ENCODE measurements around the gene TTLL11. TPM values are rescaled to one million over a fixed set of nuclear protein-coding genes. Genes with fewer than 3 reads are reported as not detected.

TTLL11 gene
- total RNA-seq: 1 to 10 TPM; 3.0 to 9.9 (median 7.4) TPM

- H3K4me1 ChIP-seq: peaks cover 0 to 33% (median 14%) of the 10 kb centered on the region in 4 donors
- TF ChIP-seq CTCF (IDR thresholded peaks at IDR 0.05) (no peak), POLR2A (IDR thresholded peaks at IDR 0.05) (peak in 1 of 2 donors; percentile 45)
- peak within 1 kb of the TSS; percentile 46 to 83 (median 74) for H3K27ac ChIP-seq
- no peaks in the 10 kb centered on the region for H3K27me3 ChIP-seq
- no peaks in the 10 kb centered on the region for H3K9me3 ChIP-seq
- no peaks in the 10 kb centered on the region for H3K36me3 ChIP-seq
- H3K4me3 ChIP-seq: peak within 1 kb of the TSS; percentile 88 to 97 (median 94)
- peak; percentile 98 to 99 (median 98) for DNase-seq
These were observed at the start of gene TTLL11 for GRCh38 chr9:122092611-122093506. TTLL11 (minus strand) TSS chr9:122093308; CDS start chr9:122093148, 160 bp downstream.

GRCh38 chr9:122141671-122142070 is 48.6 kb upstream of the TTLL11 start:
- H3K27ac ChIP-seq: no peak overlapping the region
- H3K36me3 ChIP-seq: peaks cover 0 to 40% (median 0%) of the 10 kb centered on the region in 3 donors
- no peak for DNase-seq
- H3K4me1 ChIP-seq: no peaks in the 10 kb centered on the region
- H3K4me3 ChIP-seq: no peak overlapping the region
- no peaks in the 10 kb centered on the region for H3K27me3 ChIP-seq
- H3K9me3 ChIP-seq: no peaks in the 10 kb centered on the region
- TF ChIP-seq POLR2A (IDR thresholded peaks at IDR 0.05) (no peak), CTCF (IDR thresholded peaks at IDR 0.05) (no peak)

GRCh38 chr9:122140368-122141193 is 47.5 kb upstream of the TTLL11 start:
- Histone ChIP-seq H3K4me1 (no peaks in the 10 kb centered on the region), H3K4me3 (no peak overlapping the region), H3K9me3 (no peaks in the 10 kb centered on the region), H3K36me3 (peaks cover 0 to 29% (median 0%) of the 10 kb centered on the region in 3 donors), H3K27me3 (no peaks in the 10 kb centered on the region), H3K27ac (no peak overlapping the region)
- no peak for TF ChIP-seq CTCF (IDR thresholded peaks at IDR 0.05)
- TF ChIP-seq POLR2A (IDR thresholded peaks at IDR 0.05): no peak
- no peak for DNase-seq

GRCh38 chr9:122138560-122139268 is 45.6 kb upstream of the TTLL11 start:
- Histone ChIP-seq H3K27ac (no peak overlapping the region), H3K9me3 (no peaks in the 10 kb centered on the region), H3K36me3 (peaks cover 0 to 11% (median 0%) of the 10 kb centered on the region in 3 donors), H3K4me1 (no peaks in the 10 kb centered on the region), H3K27me3 (no peaks in the 10 kb centered on the region), H3K4me3 (no peak overlapping the region)
- DNase-seq: no peak
- TF ChIP-seq CTCF (IDR thresholded peaks at IDR 0.05) (no peak), POLR2A (IDR thresholded peaks at IDR 0.05) (no peak)

- Histone ChIP-seq H3K4me3 (no peak overlapping the region), H3K4me1 (no peaks in the 10 kb centered on the region), H3K27me3 (no peaks in the 10 kb centered on the region), H3K36me3 (no peaks in the 10 kb centered on the region), H3K27ac (no peak overlapping the region), H3K9me3 (no peaks in the 10 kb centered on the region)
- TF ChIP-seq CTCF (IDR thresholded peaks at IDR 0.05) (no peak), POLR2A (IDR thresholded peaks at IDR 0.05) (no peak)
- DNase-seq: no peak
These were observed 42.4 kb upstream of the TTLL11 start for GRCh38 chr9:122135529-122135859.

Data from Peyer's patch (tissue), 4 donors.